Activated CD4-positive, alpha-beta T cell treated with anti-CD3 and anti-CD28 coated beads, Interleukin-2, amount 50 U/mL, for 1 hour (primary cell): ENCODE data around the gene ADGRL3.
"Not testable (repeated sequence)": the region's sequence is repeated elsewhere in the genome, so short reads cannot be mapped to it uniquely, and the experiment has no call there.

ENCODE experiments used
- DNase-seq: peaks from one replicate; pipeline ENCODE4 v3.0.0-alpha.2; 2020

ADGRL3 gene

GRCh38 chr4:61373901-61374440 is 173.8 kb downstream of the ADGRL3 start:
- no peak for DNase-seq

GRCh38 chr4:61374447-61374891 is 174.3 kb downstream of the ADGRL3 start:
- no peak for DNase-seq

DNA sequence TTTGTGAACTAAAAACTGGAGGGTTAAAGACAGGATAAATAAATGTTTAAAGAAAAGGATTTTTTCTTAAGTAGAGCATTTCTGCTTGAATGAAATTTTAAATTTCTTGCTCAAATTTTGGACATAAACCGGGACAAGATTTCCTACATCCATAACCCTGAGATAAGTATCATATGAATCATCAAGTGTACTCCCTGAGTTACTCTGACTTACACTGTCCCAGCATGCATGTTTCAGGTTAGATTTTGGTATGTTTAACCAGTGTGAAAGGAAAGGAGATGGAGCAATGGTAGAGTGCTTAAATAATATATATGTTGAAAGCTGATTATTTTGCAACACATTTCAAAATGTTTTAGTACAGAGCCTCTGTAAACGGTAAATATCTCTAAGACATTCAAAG is 175.2 kb downstream of the ADGRL3 start:
- no peak for DNase-seq

DNA sequence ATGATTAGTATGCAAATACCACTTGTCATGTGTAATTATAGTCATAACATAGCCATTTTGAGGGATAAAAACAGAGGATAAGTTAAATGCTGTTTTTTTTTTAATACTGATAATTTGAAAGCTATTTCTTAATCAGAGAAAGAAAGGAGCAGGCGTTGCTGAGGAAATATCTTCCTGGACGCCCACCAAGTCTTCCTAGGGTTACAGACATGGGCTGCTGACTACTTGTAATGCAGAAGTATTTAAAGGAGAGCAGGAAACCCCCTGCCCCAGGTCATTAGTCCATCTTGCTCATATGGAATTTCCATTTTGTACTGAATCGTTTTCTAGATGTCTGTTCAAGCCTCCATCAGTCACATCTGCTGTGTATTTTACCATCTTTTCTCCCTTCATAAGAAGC is 176.2 kb downstream of the ADGRL3 start:
- no peak for DNase-seq

DNA sequence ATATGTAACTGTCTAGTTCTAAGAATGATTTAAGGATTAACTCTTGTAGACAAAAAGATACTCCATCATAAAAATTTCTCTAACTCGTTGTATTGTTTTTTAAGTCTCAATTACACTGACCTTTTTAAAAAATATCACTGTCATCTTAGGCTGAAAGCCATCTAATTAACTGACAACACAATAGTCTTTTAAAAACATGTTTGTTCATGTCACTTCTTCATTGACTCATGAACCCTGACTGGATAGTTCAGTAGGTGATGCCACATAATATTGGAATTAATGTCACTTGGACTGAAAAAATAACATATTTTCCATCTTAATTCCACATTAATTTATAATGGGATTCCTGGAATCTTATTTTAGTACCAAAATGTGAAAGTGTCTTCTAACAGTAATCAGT is 179.3 kb downstream of the ADGRL3 start:
- DNase-seq: no peak

- no peak for DNase-seq
These were observed 180.7 kb downstream of the ADGRL3 start for GRCh38 chr4:61380865-61381264.

DNA sequence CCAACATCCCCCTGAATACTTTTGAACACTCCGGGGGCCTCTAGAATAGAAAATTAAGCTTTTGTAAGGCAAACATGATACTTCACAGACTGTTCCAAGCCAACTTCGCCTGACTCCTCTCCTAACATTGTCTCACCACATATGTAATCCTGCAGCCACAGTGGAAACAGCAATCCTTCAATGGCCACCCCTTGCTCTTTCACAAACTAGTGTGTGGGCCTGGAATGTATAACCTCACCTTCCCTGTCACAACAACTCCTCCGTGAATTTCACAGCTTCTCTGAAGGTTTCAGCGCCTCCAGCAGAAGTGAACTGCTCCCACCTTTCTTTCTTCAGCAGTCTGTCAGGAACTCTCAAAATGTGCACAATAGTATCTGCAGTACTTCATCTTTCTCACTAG is 185.1 kb downstream of the ADGRL3 start:
- no peak for DNase-seq

DNA sequence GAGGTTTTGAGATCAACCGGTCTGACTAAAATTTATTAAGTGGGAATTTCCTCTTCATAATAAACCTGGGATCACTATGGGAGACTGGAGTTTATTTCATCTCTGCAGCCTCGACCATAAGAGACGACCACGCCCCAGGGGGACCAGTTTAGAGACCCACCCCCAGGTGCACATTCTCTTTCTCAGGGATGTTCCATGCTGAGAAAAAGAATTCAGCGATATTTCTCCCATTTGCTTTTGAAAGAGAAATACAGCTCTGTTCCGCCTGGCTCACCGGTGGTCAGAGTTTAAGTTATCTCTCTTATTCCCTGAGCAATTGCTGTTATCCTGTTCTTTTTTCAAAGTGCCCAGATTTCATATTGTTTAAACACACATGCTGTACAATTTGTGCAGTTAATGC is 187.2 kb downstream of the ADGRL3 start:
- DNase-seq: not testable (repeated sequence)

GRCh38 chr4:61389640-61390039 is 189.5 kb downstream of the ADGRL3 start:
- no peak for DNase-seq

GRCh38 chr4:61395754-61396153 is 195.6 kb downstream of the ADGRL3 start:
- DNase-seq: no peak

GRCh38 chr4:61397174-61397573 is 197.0 kb downstream of the ADGRL3 start:
- DNase-seq: no peak

DNA sequence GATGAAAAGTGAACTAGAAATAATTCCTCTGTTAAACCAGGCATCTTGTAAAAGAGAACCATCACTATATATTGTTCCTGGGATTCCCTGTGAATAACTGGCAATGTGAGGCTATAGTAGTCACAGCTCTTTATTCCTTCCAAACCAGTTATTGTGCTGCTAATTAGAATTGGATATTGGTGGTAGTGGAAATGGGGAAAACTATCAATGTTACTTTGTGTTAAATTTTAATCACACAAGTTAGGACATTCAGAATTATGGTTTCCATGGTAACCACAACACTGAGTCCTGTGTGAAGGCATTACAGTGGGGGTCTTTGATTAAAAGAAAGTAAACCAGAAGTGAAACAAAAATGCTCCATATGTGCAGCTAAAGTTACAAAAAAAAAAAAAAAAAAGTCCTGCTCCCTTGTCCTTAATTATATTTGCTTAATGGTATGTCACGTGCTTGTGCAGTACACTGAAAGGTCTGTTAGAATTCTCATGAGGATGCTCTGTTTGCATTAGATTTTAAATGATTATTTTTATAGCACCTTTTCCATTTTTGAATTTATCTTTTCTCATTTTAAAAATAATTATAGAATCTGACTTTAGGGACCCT is 200.4 kb downstream of the ADGRL3 start:
- DNase-seq: no peak

- DNase-seq: no peak
These were observed 201.6 kb downstream of the ADGRL3 start for GRCh38 chr4:61401771-61402170.

DNA sequence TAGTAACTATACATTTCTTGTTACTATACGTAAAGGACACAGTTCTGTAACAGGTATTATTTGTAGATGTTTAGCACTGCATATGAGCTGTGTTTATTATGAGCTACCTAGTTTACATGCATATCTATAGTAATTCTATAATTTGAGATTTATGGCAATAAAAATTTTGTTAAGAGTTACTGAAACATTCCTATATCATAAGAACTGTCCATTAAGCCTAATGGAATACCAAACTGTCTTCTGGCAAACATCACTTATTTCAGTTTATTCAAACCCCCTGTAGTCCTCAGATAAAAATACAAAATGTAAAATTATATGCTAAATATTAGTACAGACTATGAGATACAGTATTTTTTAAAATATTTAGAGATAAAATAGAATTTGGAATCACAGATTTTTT is 205.2 kb downstream of the ADGRL3 start:
- no peak for DNase-seq

GRCh38 chr4:61406677-61407076 is 206.6 kb downstream of the ADGRL3 start:
- no peak for DNase-seq

- no peak for DNase-seq
These were observed 207.8 kb downstream of the ADGRL3 start for GRCh38 chr4:61407642-61408618.

GRCh38 chr4:61408861-61409260 is 208.7 kb downstream of the ADGRL3 start:
- DNase-seq: no peak

- DNase-seq: no peak
These were observed 211.1 kb downstream of the ADGRL3 start for GRCh38 chr4:61411241-61411640.

DNA sequence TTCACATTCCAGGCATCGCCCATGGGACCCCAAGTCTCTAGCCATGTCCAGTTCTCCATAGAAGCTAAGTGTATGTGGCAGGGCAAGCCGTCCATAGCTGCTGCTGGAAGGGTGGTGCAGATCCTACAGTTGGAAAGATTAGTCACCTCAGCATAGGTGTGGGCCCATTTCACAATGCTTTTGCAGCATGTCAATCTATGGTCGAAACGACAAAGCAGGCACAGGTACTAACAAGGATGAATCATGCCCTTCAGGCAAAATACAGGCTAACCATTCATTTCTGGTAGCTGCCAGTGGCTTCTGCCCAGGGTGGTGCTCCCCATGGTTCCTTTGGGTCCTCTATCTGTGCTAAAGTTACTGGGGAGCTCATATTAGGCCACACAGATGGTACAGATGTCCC is 225.2 kb downstream of the ADGRL3 start:
- no peak for DNase-seq

DNA sequence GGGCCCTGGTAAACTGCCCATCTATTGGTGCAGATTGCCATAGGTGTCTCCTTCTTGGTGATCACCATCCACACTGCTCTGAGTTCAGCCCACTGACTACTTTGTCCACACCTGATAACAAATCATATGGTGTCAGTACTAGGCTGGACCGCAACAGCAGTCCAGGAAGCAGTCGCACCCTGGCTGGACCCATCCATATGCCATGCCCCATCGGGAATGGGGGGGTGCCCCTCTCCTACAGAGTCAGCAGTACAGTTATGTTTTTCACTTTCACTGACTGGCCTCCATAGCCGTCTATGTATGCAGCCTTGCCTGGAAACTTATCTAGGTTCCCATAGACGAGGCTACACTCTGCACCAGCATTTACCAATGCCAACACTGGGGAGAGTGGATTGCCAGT is 226.1 kb downstream of the ADGRL3 start:
- no peak for DNase-seq

- DNase-seq: no peak
These were observed 227.1 kb downstream of the ADGRL3 start for GRCh38 chr4:61427099-61427817.

- no peak for DNase-seq
These were observed 227.8 kb downstream of the ADGRL3 start for GRCh38 chr4:61427818-61428495.

- no peak for DNase-seq
These were observed 228.8 kb downstream of the ADGRL3 start for GRCh38 chr4:61428950-61429349.
